GM21528 (cell line): ENCODE measurements around the gene C5.

Experiments used
- ATAC-seq: cut with Tn5 transposase; IDR thresholded peaks from one replicate; pipeline ENCODE4 v1.9.1; 2021; ENCODE audit warnings: mild to moderate bottlenecking, moderate library complexity; ENCODE audit not compliant: unreplicated experiment, low FRiP score

The C5 gene

GRCh38 chr9:120946259-120946658 is 103.8 kb downstream of the C5 start:
- no peak for ATAC-seq

- no peak for ATAC-seq
These were observed 105.1 kb downstream of the C5 start for GRCh38 chr9:120944948-120945347.

- peak; percentile 94 for ATAC-seq
These were observed 105.6 kb downstream of the C5 start for GRCh38 chr9:120944434-120944843.

GRCh38 chr9:120942186-120943001 is 107.7 kb downstream of the C5 start:
- no peak for ATAC-seq

GRCh38 chr9:120941046-120941770 is 108.9 kb downstream of the C5 start:
- ATAC-seq, result no peak

GRCh38 chr9:120940573-120940972 is 109.5 kb downstream of the C5 start:
- no peak for ATAC-seq

GRCh38 chr9:120938851-120939250 is 111.2 kb downstream of the C5 start:
- no peak for ATAC-seq

GRCh38 chr9:120937596-120937995 is 112.5 kb downstream of the C5 start:
- no peak for ATAC-seq

- ATAC-seq, result no peak
These were observed 112.9 kb downstream of the C5 start for GRCh38 chr9:120937127-120937526.

- ATAC-seq, result no peak
These were observed 113.3 kb downstream of the C5 start for GRCh38 chr9:120936764-120937122.

- ATAC-seq, result no peak
These were observed 113.9 kb downstream of the C5 start for GRCh38 chr9:120936011-120936763.

- no peak for ATAC-seq
These were observed 114.7 kb downstream of the C5 start for GRCh38 chr9:120935383-120935857.

GRCh38 chr9:120934281-120934680 is 115.8 kb downstream of the C5 start:
- no peak for ATAC-seq

- no peak for ATAC-seq
These were observed 116.6 kb downstream of the C5 start for GRCh38 chr9:120933310-120934055.

GRCh38 chr9:120932086-120932823 is 117.8 kb downstream of the C5 start:
- no peak for ATAC-seq

- ATAC-seq, result peak; percentile 52
These were observed 118.6 kb downstream of the C5 start for GRCh38 chr9:120931231-120932085.

- ATAC-seq, result no peak
These were observed 120.8 kb downstream of the C5 start for GRCh38 chr9:120929229-120929791.

GRCh38 chr9:120928483-120929228 is 121.4 kb downstream of the C5 start:
- ATAC-seq, result peak; percentile 42
